HL-60 (cell line): Measurements from ENCODE around the gene FAH.

Experiments
- CTCF ChIP-seq: IDR thresholded peaks from one replicate; pipeline ENCODE4 v1.5.1; 2011; ENCODE audit warnings: low read length, control low read depth, inconsistent platforms; ENCODE audit not compliant: insufficient read depth
- GABPA ChIP-seq: IDR thresholded peaks from 2 replicates; pipeline ENCODE4 v1.6.1; 2012; ENCODE audit warnings: low read depth
- REST ChIP-seq: IDR thresholded peaks from 2 replicates; pipeline ENCODE4 v1.6.1; 2012; ENCODE audit warnings: low read depth; ENCODE audit not compliant: insufficient replicate concordance

DNA sequence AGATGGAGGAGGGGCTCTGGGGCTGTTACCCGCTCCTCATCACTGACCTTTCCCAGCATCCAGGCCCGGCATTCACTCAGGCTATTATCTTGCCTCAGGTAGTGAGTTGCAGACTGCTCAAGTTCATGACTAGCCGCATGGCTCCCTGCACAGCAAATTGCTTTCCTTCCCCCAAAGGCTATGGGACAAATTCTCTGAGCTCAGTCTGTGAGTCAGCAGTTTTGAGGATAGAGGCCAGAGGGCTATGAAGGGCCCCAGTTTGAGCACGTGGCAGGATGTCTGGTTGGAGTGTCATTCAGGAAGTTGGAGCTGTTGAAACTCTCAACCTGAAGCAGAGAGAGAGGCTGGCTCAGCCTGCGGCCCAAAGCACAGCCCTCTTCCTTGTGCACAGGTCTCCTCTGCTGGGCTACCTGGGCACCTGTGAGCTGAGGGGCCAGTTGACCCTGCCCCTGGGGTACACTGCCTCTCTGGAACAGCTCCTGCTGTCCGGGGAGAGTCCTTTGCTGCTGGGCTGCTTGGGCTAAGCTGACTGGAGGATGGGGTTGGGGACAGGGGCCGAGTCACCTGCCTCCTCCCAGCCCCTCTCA, 7.9 kb downstream of the FAH start:
- TF ChIP-seq CTCF (no peak), GABPA (no peak), REST (no peak)
